HG03066 (cell line): ENCODE results near the gene PLPPR1.

Source experiments
- ATAC-seq: cut with Tn5 transposase; IDR thresholded peaks from one replicate; pipeline ENCODE4 v1.9.1; 2021; ENCODE audit warnings: low read depth; ENCODE audit not compliant: unreplicated experiment

Gene PLPPR1

DNA sequence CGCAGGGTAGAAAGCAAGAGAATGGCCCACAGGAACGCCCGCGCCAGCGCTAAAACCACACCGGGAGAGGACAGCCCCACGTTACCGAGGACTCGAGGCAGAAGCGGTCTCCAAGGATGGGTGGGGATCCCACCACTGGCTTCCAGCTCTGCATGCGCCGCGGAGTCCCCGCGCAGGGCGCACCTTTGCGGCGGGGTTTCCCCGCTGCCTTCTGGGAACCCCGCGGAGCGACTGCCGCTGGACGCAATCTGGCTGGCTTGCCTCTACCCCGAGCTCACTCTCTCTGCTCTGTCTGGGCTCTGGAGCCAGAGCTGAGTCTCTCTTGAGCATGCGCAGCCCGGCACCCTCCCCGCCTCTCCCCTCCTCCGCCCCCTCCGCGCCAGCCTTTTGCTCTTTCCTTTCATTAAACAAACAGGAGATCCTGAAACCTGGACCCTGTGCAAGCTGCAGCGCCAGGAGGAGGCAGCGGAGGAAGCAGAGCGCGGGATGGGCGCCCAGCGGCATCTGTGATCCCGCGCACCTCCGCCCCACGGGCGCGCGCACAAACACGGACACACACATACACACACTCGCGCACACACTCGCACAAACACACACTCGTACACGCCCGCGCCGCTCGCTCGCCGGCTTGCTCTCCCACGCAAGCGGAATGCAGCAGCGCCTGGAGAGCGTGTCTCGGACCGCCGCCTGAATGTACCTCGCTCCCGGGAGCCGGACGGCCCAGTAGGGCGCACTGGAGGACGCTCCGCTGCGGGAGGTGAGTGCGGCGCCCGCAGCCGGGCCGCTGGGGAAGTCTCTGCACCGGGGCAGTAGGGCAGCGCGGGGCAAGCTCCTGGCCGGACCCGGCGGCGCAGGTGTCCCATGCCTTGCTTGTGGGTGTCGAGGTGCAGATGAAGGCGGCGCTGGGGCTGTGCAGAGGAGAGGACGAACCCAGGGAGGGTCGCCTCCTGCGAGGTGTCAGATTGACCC, at the start of gene PLPPR1:
Gene PLPPR1, plus strand, starts transcription at position 382 of the 969 bp plus-strand sequence.
- no peak for ATAC-seq

DNA sequence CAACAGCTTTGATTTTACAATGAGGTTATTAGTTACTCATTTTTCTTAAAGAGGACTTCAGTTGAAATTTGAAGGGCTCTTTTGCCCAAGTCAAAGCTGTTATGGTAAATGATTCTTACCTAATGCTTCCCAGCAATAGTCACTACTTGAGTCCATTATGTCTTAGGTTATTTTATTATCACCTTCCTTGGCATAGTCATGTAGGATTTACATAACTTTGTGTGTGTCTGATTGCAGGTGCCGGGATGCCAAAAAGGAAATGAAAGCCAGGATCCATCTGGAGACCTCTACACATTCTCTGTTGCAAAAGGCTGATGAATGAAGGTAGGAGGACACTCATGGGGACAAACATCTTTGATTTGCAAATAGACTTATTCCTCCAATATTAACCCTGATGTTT, 38.8 kb upstream of the PLPPR1 start:
- ATAC-seq = no peak

DNA sequence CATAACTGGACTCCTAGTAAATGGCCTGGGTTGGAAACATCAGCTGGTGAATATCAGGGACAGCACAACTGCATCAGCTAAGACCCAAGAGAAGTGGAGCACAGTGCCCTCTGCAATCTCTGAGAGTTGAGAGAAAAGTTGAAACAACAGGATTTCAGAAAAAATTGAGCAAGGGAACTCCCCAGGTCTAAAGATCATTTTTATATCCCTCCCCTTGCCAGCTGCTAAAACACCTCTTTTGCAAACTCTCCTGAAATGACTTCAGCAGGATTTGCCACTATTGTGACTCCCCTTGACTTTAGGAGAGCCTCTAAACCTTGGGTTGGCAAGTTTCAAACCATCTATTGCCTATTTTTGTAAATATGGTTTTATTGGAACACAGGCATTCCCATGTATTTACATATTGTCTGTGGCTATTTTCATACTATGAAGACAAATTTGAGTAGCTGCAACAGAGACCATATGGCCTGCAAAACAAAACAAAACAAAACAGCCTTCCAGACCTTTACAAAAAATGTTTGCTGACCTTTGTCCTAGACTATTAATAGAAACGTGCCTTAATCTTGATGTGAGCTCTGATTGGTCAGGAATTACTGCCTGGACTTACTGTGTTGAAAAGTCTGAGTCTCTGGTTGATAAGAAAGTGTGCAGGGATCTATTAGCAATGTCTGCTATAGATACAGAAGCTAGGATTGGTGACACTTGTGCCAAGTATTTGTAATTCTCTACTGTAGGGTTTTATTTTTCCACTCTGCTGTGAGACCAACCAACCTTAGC, 37.7 kb upstream of the PLPPR1 start:
- ATAC-seq = no peak

DNA sequence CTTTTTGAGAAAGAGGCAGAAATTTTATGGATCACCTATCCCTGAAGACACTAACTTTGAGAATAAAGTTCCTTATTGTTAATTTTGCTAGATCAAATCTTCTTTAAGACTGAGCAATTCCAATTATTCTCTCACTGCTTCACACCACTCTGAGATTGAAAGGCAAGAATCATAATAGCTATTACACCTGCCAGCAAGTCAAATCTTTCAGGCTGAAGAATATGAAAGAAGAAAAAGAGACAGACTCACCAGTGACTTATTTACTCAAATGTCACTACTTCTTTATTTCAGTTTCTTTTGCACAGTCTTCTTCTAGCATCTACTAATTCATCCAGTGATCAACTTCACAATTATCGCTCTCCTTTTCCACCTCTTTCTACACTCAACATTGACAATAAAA, 35.9 kb upstream of the PLPPR1 start:
- no peak for ATAC-seq

DNA sequence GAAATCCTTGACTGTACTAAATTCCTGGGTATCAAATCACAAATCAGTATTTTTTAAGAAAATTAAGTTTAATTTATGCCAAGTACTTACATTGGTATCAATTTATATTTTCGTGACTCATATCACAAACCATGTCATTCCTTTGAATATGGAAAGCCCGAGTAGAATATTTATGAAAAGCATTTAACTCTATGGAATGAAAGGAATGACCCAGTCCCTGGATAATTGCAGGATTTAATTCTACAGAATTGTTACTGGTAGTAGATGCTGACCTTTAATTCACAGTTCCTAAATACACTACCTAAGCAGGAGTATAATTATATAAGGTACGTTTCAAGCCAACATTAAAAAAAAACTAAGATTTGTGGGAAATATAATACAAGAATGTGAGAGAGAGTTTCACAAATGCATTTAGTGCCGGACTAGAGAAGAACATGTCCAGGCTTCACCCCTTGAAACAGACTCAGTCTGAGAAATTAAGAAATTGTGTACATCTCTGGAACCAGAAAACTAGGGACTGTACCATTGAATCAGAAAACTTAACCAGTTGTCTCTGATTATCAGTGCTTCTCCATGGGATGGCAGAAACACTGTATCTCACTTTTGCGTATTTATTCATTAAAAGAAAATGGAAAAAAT, 28.5 kb upstream of the PLPPR1 start:
- no peak for ATAC-seq

DNA sequence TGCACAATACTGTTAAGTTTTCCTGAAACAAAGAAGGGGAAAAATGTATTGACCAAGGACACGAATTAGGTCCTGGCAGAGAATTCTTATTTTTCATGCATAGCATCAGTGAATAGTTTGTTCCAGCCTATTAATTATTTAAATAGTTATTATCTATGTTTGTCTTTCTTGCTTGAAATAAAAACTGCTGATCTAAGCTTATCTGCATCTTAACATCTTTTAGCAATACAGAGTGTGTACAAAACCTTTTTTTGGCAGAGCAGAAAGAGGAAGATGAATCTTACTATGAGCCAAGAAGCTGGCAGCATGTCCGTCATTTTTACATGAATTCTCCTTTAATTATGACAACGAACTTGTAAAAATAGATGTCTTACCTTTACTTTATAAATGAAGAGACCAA, 23.3 kb upstream of the PLPPR1 start:
- ATAC-seq = no peak

DNA sequence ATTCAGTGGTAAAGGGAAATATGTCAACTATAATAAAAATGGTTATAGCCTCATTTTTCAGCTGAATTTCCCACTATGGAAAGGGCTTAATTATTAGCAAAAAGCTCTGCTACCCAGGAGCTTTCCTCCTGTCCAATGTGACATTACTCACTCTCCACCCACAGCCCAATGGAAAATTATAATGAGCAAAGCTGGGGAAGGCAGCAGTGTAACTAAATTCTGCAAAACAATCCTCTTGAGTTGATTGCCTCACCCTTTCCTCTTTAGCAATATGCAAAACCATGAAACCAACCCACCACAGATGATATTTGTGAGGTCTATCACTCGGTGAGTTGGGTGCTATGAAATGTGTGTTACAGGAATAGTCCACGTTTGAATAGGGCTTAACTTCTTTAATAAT, 14.0 kb upstream of the PLPPR1 start:
- ATAC-seq = no peak

DNA sequence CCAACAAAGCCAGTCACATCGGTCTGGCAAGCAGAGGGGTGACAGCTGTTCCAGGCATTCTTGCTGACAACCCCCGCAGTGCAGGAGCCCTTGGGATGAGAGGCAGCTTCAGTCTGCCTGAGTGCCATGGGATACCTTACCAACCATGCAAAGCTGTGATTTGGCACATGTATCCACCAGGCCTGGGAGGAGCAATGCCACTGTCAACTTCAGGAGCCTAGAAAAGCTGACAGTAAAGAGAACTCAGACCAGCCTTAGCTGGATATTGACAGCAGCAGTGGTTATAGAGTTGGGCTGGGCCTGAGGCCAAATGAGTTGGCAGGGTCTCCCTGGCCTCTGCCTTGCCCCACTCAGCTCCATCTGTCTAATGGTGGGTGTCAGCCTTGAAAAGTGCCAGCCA, 10.1 kb upstream of the PLPPR1 start:
- ATAC-seq = no peak

DNA sequence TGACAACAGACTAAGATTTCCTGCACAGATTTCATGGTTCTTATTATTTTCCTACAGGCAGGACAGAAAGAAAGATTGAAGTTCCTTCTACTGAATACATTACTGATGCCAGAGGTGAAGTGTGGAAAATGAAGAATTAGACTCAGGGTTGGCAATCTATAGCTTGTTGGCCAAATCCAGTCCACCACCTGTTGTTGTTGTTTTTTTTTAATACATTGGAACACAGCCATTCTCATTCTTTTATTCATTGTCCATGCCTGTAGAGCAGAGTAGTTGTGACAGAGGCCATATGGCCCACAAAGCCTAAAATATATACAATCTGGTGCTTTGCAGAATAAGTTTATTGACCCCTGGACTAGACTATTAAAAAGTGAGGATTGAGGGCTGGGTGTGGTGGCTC, 5.8 kb upstream of the PLPPR1 start:
- ATAC-seq = no peak

DNA sequence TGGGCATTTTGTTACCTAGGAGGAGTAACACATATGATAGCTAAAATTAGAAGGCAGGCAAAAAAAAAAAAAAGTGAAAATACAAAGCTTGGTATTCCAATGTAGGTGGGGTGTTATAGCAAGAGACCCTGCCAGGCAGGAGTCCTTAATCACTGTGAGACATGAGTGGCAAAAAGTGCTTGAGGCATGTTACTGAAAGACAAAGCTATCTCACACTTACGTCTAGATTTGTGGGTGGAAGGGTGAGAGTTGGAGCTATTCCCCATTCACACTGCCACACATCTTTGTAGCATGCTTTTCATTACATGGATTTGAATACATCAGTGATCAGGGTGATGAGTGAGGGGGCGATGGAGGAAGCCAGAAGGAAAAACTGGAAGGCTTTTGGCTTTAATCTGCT, 2.6 kb upstream of the PLPPR1 start:
- ATAC-seq = no peak

DNA sequence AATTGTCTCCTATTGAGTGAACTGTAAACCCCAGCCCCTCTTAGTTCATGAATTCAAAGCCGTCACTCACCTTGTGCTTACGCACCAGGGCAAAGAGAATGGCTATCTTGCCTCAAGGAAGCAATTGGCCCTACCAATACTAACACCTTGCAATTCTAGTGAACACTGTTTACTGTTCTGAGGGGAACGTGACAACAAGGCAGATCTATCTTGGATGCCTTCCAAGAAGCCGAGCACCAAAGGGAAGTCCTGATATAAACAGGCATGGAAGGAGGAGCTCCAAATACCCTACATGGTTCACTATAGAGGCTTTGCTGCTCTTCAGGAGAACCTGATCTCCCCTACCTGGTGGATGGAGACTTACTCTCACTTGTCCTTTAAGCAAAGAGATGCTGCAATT, 1.7 kb upstream of the PLPPR1 start:
- no peak for ATAC-seq

DNA sequence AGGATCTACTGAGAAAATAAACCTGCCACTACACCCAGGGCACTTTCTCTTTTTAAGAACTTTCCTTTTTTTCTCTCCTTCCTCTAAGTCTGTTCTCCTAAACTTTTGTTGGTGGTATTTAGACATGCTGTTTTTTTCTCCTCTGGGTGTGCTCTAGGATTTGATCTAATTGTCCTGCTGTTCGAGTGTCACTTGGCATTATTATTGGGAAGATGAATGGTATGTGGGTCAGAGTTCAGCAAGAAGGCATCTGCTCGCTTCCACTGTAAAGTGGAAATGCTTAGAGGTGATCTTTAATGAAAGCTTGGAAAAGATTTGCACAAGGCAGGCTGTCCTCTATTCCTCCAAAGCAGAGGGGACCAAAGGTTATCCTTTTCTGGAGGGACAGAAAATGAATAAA, 1.3 kb upstream of the PLPPR1 start:
- ATAC-seq = no peak

DNA sequence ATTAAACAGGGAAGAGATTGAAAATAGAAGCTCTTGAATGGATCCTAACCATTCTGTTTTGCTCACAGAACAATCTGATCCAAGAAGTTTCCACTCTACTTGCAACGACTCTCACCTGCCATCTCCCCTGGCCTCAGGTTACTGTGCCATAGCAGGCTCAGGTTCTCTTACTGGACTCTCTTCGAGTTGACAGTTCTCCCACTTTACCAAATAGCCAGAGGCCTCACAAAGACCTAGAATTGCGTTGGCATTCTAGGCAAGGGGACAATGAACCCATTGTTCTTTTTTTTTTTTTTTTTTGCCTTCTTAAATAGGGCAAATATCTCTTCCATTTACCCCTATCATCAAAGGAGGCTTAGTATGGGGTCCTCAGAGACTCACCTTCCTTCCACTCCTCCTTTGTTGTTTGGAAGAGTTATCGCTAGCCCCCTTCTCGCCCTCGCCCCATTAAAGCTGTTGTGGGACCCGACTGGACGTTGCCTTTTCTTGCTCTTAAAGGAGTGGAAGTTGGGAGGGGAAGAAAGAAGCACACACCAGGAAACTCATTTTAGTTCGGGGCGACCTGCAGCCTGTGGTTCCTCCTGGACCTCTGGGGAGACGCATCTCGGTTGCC, 688 bp upstream of the PLPPR1 start:
- ATAC-seq = no peak

DNA sequence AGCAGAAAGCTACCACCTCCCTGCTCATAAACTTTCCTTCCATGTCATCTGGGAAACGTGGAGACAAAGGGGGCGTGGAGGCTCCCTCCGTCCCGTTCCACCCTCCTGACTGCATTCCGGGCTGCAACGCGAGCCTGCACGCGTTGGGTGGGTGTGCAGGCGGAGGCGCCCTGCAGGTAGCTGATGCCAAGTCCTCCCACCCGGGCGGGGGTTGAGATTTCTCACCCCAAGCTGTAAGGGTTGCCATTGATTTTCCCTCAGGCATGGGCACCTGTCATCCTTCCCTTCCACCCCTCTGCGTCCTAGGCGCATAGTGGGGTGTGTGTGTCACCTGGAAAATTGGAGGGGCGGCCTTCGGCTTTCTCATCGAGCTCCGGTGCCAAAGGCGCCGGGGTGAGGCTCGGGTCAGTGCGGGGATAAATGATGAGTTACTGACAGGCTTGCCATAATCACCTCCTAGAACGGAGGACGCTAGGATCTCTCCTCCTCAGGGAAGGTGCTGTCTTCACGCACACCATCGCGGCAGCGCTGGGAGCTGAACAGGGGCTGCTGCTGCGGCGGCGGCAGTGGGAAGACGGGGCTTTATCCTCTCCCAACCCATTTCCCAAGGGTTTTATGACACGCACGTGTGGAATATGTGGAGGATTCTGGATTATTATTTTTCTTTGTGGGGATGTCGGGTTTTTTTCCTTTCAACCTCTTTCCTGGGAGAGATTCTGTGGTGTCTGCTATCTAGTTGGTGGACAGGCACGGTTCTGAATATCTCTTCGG, 973 bp downstream of the PLPPR1 start:
- ATAC-seq = no peak

DNA sequence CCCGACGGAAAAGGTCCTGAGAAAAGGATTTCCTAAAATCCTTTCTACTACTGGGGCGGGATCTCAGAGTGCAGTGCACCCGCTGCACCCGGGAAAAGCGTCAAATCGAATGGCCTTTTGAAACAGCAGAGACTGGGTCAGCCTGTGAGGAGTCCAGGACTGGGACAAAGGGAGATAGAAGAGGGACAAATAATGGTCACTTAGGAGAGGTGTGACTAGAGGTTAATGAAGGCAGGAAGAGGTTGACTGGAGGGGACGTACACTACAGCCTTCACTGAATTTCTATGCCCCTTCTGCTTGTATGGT, 1.5 kb downstream of the PLPPR1 start:
- no peak for ATAC-seq

DNA sequence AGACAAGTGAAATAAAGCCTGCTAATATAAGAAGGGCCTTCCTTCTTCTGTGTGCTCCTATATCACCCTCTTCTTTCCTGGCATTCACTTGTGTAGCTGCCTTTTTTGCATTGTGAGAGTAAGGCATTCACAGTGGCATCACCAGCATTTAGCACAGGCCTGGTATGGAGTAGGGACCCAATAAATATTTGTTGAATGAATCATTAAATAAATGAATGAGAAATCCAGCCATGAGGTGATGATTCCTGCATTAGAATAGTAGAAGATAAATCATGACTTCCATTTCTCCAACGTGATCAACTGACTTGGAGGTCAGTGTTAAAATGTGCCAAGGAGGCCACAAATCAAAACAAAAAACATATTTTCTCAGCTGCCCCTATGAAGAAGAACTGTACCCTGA, 3.9 kb downstream of the PLPPR1 start:
- ATAC-seq = no peak

DNA sequence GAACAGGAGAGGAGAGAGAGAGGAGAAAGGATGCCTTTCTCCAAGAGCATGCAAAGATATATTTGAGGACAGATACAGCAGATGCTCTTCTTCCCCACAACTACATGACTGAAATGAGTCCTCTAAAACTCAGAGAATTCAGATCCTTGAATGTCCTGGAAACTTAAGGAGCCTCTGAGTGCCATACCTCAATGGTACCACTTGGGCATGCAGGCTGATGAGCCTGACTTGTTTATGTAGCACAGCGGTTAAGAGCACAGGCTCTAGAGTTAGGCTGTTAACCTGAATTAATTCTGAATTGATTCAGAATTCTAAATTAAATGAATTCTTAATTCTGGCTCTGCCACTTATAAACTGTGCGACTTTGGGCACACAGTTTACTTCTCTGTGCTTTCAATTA, 5.7 kb downstream of the PLPPR1 start:
- ATAC-seq = no peak

DNA sequence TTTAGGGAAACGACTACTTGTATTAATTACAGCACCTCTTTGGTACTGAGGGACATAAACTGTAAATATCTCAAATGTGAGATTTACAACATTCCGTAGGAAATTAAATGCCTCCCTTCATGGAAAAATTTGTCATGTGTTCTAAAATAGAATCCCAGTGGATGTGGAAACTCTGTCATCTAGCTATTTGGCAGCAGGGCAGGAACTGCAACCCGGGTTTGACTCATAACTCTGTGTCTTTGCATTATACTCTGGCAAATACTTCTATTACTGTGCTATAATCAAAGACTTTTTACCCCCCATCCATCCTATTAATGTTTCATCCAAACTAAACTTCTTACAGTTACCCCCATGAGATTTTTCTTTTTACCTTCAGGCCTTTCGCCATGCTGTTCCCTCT, 6.6 kb downstream of the PLPPR1 start:
- ATAC-seq = no peak

DNA sequence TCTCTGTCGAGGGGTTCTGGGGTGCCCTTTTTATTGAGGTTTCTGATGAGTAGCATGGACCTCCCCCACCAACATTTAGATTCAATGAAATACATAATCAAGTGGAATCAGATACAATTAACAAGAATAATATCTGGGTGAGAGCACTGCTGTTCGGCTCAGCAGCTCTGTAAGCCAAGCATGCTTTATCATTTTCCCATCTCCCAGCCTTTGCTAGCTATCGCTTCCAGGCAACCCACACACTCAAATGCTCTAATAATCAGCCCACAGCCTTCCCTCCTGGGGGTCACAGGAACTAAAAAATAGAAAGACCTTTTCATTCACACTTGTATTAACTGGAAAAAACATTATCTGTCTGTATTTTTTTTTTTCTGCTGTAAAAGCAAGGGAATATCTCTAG, 8.9 kb downstream of the PLPPR1 start:
- no peak for ATAC-seq

DNA sequence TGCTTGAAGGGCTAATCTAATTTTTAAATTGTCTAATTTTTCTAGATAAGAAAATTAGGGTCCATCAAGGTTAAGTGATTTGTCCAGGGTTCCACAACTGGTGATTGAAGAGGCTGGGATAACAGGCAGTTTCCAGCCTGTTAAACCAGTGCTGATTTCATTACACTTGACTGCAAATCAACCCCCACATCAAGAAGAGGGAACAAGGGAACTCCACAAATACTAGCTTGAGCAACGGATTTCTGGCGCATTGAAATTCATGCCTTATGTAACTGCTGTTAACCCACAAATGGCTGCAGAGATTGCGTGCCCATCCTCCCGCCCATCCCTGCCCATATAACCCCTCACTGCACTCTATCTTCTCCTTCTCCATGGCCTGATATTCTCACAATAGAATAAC, 10.0 kb downstream of the PLPPR1 start:
- ATAC-seq = no peak
